Stimulated activated naive CD8-positive, alpha-beta T cell treated with anti-CD3 and anti-CD28 coated beads, Interleukin-15, Interleukin-2, amounts not matched to agents 100 ng/mL and 50 ng/mL, for 24 hours (primary cell): ENCODE results near the gene DAZL.

Experiments used
- H3K27ac Mint-ChIP-seq: one replicate; pipeline ENCODE4 v1.8.0; 2021; ENCODE audit warnings: mild to moderate bottlenecking, mixed read lengths
- H3K27me3 Mint-ChIP-seq: one replicate; pipeline ENCODE4 v1.8.0; 2021; ENCODE audit warnings: mixed read lengths
- H3K36me3 Mint-ChIP-seq: one replicate; pipeline ENCODE4 v1.8.0; 2021; ENCODE audit warnings: low read depth, mixed read lengths
- H3K4me1 Mint-ChIP-seq: one replicate; pipeline ENCODE4 v1.8.0; 2021; ENCODE audit warnings: low read depth, mixed read lengths
- H3K4me3 Mint-ChIP-seq: one replicate; pipeline ENCODE4 v1.8.0; 2021; ENCODE audit warnings: mild to moderate bottlenecking, mixed read lengths
- H3K9me3 Mint-ChIP-seq: one replicate; pipeline ENCODE4 v1.8.0; 2021; ENCODE audit warnings: mixed read lengths

DAZL gene

GRCh38 chr3:16538507-16538906 lies 66.7 kb downstream of the DAZL start:
- Mint-ChIP-seq H3K9me3 (no peaks in the 10 kb centered on the region), H3K27ac (no peak overlapping the region), H3K4me3 (no peak overlapping the region), H3K27me3 (peaks cover 17% of the 10 kb centered on the region), H3K36me3 (no peaks in the 10 kb centered on the region), H3K4me1 (no peaks in the 10 kb centered on the region)

GRCh38 chr3:16536996-16537395 lies 68.2 kb downstream of the DAZL start:
- H3K36me3 Mint-ChIP-seq, result no peaks in the 10 kb centered on the region
- H3K27ac Mint-ChIP-seq, result no peak overlapping the region
- H3K4me1 Mint-ChIP-seq, result no peaks in the 10 kb centered on the region
- H3K27me3 Mint-ChIP-seq, result peaks cover 12% of the 10 kb centered on the region
- H3K4me3 Mint-ChIP-seq, result no peak overlapping the region
- H3K9me3 Mint-ChIP-seq, result no peaks in the 10 kb centered on the region
